Measurements from ENCODE around the gene THNSL1. TPM values are rescaled to one million over a fixed set of nuclear protein-coding genes. Genes with fewer than 3 reads are reported as not detected.
"Not testable (repeated sequence)": the region's sequence is repeated elsewhere in the genome, so short reads cannot be mapped to it uniquely, and the experiment has no call there.

Gene THNSL1, protein sequence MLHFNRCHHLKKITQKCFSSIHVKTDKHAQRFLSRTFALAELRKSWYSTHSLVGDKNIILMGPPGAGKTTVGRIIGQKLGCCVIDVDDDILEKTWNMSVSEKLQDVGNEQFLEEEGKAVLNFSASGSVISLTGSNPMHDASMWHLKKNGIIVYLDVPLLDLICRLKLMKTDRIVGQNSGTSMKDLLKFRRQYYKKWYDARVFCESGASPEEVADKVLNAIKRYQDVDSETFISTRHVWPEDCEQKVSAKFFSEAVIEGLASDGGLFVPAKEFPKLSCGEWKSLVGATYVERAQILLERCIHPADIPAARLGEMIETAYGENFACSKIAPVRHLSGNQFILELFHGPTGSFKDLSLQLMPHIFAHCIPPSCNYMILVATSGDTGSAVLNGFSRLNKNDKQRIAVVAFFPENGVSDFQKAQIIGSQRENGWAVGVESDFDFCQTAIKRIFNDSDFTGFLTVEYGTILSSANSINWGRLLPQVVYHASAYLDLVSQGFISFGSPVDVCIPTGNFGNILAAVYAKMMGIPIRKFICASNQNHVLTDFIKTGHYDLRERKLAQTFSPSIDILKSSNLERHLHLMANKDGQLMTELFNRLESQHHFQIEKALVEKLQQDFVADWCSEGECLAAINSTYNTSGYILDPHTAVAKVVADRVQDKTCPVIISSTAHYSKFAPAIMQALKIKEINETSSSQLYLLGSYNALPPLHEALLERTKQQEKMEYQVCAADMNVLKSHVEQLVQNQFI
- 0.94 TPM for total RNA-seq
- polyA plus RNA-seq = 1 to 10 TPM; 2.9 to 6.3 (median 4.4) TPM

- H3K36me3 Mint-ChIP-seq = no peaks in the 10 kb centered on the region
- Histone ChIP-seq H3K27me3 (ENCODE audit: control insufficient read depth, insufficient read depth, low read length) (no peaks in the 10 kb centered on the region), H3K4me1 (ENCODE audit: control insufficient read depth, insufficient read depth, low read length, poor library complexity, severe bottlenecking) (peaks cover 21% of the 10 kb centered on the region), H3K27ac (ENCODE audit: insufficient read depth, low read length, poor library complexity, severe bottlenecking) (peak within 1 kb of the TSS; percentile 80), H3K36me3 (ENCODE audit: control insufficient read depth, insufficient read depth, low read length) (no peaks in the 10 kb centered on the region), H3K9me3 (ENCODE audit: control insufficient read depth in 2 of 2, low read length in 2 of 2) (no peaks in the 10 kb centered on the region), H3K4me3 (ENCODE audit: low read depth, low read length) (peak within 1 kb of the TSS; percentile 94)
- peaks cover 0 to 2% (median 0%) of the 10 kb centered on the region in 7 donors for H3K9me3 Mint-ChIP-seq
- DNase-seq (peak; percentile 95 to 99 (median 95)), ATAC-seq (ENCODE audit: low read depth in 2 of 2) (peak; percentile 98)
- peaks cover 7 to 24% (median 20%) of the 10 kb centered on the region in 4 donors for H3K4me1 Mint-ChIP-seq
- H3K27ac Mint-ChIP-seq = peak within 1 kb of the TSS; percentile 94 to 98 (median 95)
- H3K27me3 Mint-ChIP-seq = peaks cover 8% of the 10 kb centered on the region
- peak within 1 kb of the TSS; percentile 90 to 95 (median 93) for H3K4me3 Mint-ChIP-seq
Measured at GRCh38 chr10:25016376-25017153, at the start of gene THNSL1. THNSL1 (plus strand) TSS chr10:25016612; CDS start chr10:25023224, 6,612 bp downstream.

DNA sequence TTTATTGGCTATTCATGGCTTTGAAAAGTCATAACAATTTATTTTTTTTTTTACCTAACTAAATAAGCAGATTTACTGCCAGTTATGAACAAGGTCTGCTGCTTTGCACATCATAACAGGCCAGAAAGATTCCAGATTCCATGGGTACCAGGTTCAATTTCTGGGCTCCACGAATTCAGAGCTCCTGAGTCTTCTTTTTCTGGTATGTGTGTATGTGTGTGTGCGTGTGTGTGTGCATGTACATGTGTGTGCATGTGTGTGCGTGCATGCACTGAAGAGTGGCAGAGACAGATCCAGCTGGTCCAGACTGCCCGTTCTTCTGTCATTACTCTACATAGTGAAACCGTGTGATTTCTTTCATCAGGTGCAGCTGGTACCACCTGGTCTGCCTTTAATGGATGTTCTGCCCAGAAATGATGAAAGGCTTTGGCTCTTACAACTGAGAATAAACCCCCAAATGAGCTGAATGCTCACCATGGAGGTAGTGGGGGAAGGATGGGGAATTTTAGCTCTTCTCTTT lies 49.4 kb upstream of the THNSL1 start:
- H3K27me3 ChIP-seq (ENCODE audit: control insufficient read depth, insufficient read depth, low read length) = no peaks in the 10 kb centered on the region
- ATAC-seq (ENCODE audit: low read depth in 2 of 2) (no peak), DNase-seq (no peak)
- no peaks in the 10 kb centered on the region for H3K36me3 Mint-ChIP-seq
- H3K27ac Mint-ChIP-seq = no peak overlapping the region
- no peaks in the 10 kb centered on the region for H3K9me3 ChIP-seq (ENCODE audit: control insufficient read depth in 2 of 2, low read length in 2 of 2)
- peaks cover 0 to 4% (median 2%) of the 10 kb centered on the region in 4 donors for H3K4me1 Mint-ChIP-seq
- H3K27me3 Mint-ChIP-seq = peaks cover 5% of the 10 kb centered on the region
- H3K4me3 Mint-ChIP-seq = no peak overlapping the region
- no peaks in the 10 kb centered on the region for H3K36me3 ChIP-seq (ENCODE audit: control insufficient read depth, insufficient read depth, low read length)
- H3K4me3 ChIP-seq (ENCODE audit: low read depth, low read length) = no peak overlapping the region
- H3K9me3 Mint-ChIP-seq = peaks cover 0 to 3% (median 0%) of the 10 kb centered on the region in 7 donors
- H3K27ac ChIP-seq (ENCODE audit: insufficient read depth, low read length, poor library complexity, severe bottlenecking) = no peak overlapping the region
- peaks cover 2% of the 10 kb centered on the region for H3K4me1 ChIP-seq (ENCODE audit: control insufficient read depth, insufficient read depth, low read length, poor library complexity, severe bottlenecking)

DNA sequence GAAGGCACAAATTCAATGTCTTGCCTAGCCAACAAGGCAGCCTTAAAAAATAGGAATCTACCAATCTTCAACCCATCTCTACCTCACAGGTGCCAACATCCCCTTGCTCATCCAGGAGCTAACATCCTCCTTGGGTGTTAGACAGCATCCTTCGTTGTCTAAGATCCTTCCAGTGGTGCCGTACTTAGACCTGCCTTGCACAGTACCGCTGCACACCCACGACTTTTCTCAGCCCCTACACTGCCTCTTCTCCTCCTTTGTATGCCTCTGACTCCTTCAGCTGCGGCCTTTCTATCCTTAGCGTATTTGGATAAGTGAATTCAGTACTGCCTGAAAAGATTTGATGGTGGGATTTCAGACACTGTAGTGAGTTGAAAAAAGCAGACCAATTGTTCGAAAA lies 48.1 kb upstream of the THNSL1 start:
- peaks cover 2% of the 10 kb centered on the region for H3K4me1 ChIP-seq (ENCODE audit: control insufficient read depth, insufficient read depth, low read length, poor library complexity, severe bottlenecking)
- DNase-seq (no peak), ATAC-seq (ENCODE audit: low read depth in 2 of 2) (no peak)
- H3K9me3 ChIP-seq (ENCODE audit: control insufficient read depth in 2 of 2, low read length in 2 of 2) = no peaks in the 10 kb centered on the region
- H3K9me3 Mint-ChIP-seq = peaks cover 0 to 3% (median 0%) of the 10 kb centered on the region in 7 donors
- H3K4me1 Mint-ChIP-seq = peaks cover 0 to 7% (median 2%) of the 10 kb centered on the region in 4 donors
- no peak overlapping the region for H3K27ac Mint-ChIP-seq
- H3K36me3 ChIP-seq (ENCODE audit: control insufficient read depth, insufficient read depth, low read length) = no peaks in the 10 kb centered on the region
- H3K4me3 Mint-ChIP-seq = no peak overlapping the region
- H3K36me3 Mint-ChIP-seq = no peaks in the 10 kb centered on the region
- peaks cover 5% of the 10 kb centered on the region for H3K27me3 Mint-ChIP-seq
- H3K4me3 ChIP-seq (ENCODE audit: low read depth, low read length) = no peak overlapping the region
- H3K27me3 ChIP-seq (ENCODE audit: control insufficient read depth, insufficient read depth, low read length) = no peaks in the 10 kb centered on the region
- no peak overlapping the region for H3K27ac ChIP-seq (ENCODE audit: insufficient read depth, low read length, poor library complexity, severe bottlenecking)

- H3K4me3 Mint-ChIP-seq; H3K27ac ChIP-seq (ENCODE audit: insufficient read depth, low read length, poor library complexity, severe bottlenecking); H3K4me1 ChIP-seq (ENCODE audit: control insufficient read depth, insufficient read depth, low read length, poor library complexity, severe bottlenecking); ATAC-seq (ENCODE audit: low read depth in 2 of 2); H3K4me3 ChIP-seq (ENCODE audit: low read depth, low read length); H3K36me3 Mint-ChIP-seq; H3K9me3 ChIP-seq (ENCODE audit: control insufficient read depth in 2 of 2, low read length in 2 of 2); H3K27me3 Mint-ChIP-seq; H3K9me3 Mint-ChIP-seq; H3K36me3 ChIP-seq (ENCODE audit: control insufficient read depth, insufficient read depth, low read length); H3K4me1 Mint-ChIP-seq; H3K27me3 ChIP-seq (ENCODE audit: control insufficient read depth, insufficient read depth, low read length); H3K27ac Mint-ChIP-seq; DNase-seq: not testable (repeated sequence)
Measured at GRCh38 chr10:24968951-24969350, 47.5 kb upstream of the THNSL1 start.

DNA sequence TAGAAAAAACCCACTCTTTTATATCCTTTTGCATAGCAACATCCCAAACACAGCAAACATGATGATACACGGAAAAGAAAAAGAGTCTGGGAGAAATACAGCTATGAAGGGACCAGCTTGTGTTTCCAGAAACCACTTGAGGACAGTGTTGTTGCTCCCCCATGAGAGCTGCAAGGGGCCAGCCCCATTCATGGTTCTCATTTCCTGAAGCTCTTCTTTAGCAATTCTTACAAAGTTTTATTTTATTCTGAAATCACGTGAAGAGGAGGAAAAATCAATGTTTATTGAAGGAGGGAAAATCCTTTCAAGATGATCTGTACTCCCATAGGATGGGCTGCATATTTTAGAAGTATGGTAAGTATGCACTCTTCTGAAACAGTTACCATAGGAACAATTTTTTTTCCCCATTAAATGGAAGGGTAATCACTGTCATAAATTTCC lies 46.6 kb upstream of the THNSL1 start:
- Histone ChIP-seq H3K27me3 (ENCODE audit: control insufficient read depth, insufficient read depth, low read length) (no peaks in the 10 kb centered on the region), H3K9me3 (ENCODE audit: control insufficient read depth in 2 of 2, low read length in 2 of 2) (no peaks in the 10 kb centered on the region), H3K4me1 (ENCODE audit: control insufficient read depth, insufficient read depth, low read length, poor library complexity, severe bottlenecking) (peaks cover 2% of the 10 kb centered on the region), H3K27ac (ENCODE audit: insufficient read depth, low read length, poor library complexity, severe bottlenecking) (no peak overlapping the region), H3K36me3 (ENCODE audit: control insufficient read depth, insufficient read depth, low read length) (no peaks in the 10 kb centered on the region), H3K4me3 (ENCODE audit: low read depth, low read length) (no peak overlapping the region)
- Mint-ChIP-seq H3K27me3 (peaks cover 5% of the 10 kb centered on the region), H3K9me3 (peaks cover 0 to 3% (median 0%) of the 10 kb centered on the region in 7 donors), H3K4me3 (no peak overlapping the region), H3K36me3 (no peaks in the 10 kb centered on the region), H3K4me1 (peaks cover 0 to 7% (median 2%) of the 10 kb centered on the region in 4 donors), H3K27ac (no peak overlapping the region)
- ATAC-seq (ENCODE audit: low read depth in 2 of 2) = no peak
- DNase-seq = no peak

DNA sequence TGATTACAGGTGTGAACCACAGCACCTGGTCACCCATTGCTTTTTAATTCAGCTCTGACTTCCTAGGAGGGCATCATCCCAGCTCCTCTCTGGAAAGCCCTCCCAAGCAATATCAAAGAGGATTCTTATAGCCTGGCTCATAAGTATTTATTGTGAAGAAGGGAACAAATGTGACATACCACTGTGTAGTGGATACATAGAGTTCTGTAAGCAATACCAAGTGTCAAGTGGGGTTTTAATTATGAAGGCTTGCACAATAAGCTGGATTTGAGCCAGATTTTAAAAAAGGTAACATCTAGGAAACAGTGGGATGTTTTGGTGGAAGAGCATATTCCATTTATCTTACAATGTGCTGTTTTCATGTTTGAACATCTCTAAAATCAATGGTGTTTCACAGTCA lies 45.0 kb upstream of the THNSL1 start:
- Histone ChIP-seq H3K27ac (ENCODE audit: insufficient read depth, low read length, poor library complexity, severe bottlenecking) (no peak overlapping the region), H3K9me3 (ENCODE audit: control insufficient read depth in 2 of 2, low read length in 2 of 2) (no peaks in the 10 kb centered on the region), H3K4me3 (ENCODE audit: low read depth, low read length) (no peak overlapping the region), H3K36me3 (ENCODE audit: control insufficient read depth, insufficient read depth, low read length) (no peaks in the 10 kb centered on the region), H3K27me3 (ENCODE audit: control insufficient read depth, insufficient read depth, low read length) (no peaks in the 10 kb centered on the region), H3K4me1 (ENCODE audit: control insufficient read depth, insufficient read depth, low read length, poor library complexity, severe bottlenecking) (peaks cover 2% of the 10 kb centered on the region)
- Mint-ChIP-seq H3K27me3 (no peaks in the 10 kb centered on the region), H3K9me3 (peaks cover 0 to 3% (median 0%) of the 10 kb centered on the region in 7 donors), H3K27ac (no peak overlapping the region), H3K4me3 (no peak overlapping the region), H3K36me3 (no peaks in the 10 kb centered on the region), H3K4me1 (peaks cover 0 to 7% (median 2%) of the 10 kb centered on the region in 4 donors)
- DNase-seq = no peak
- no peak for ATAC-seq (ENCODE audit: low read depth in 2 of 2)

- Histone ChIP-seq H3K4me1 (ENCODE audit: control insufficient read depth, insufficient read depth, low read length, poor library complexity, severe bottlenecking) (peaks cover 2% of the 10 kb centered on the region), H3K27ac (ENCODE audit: insufficient read depth, low read length, poor library complexity, severe bottlenecking) (no peak overlapping the region), H3K36me3 (ENCODE audit: control insufficient read depth, insufficient read depth, low read length) (no peaks in the 10 kb centered on the region), H3K9me3 (ENCODE audit: control insufficient read depth in 2 of 2, low read length in 2 of 2) (no peaks in the 10 kb centered on the region), H3K27me3 (ENCODE audit: control insufficient read depth, insufficient read depth, low read length) (no peaks in the 10 kb centered on the region), H3K4me3 (ENCODE audit: low read depth, low read length) (no peak overlapping the region)
- no peak overlapping the region for H3K27ac Mint-ChIP-seq
- no peak overlapping the region for H3K4me3 Mint-ChIP-seq
- DNase-seq = no peak
- no peaks in the 10 kb centered on the region for H3K36me3 Mint-ChIP-seq
- H3K9me3 Mint-ChIP-seq = no peaks in the 10 kb centered on the region
- no peaks in the 10 kb centered on the region for H3K27me3 Mint-ChIP-seq
- H3K4me1 Mint-ChIP-seq = peaks cover 0 to 7% (median 2%) of the 10 kb centered on the region in 4 donors
- no peak for ATAC-seq (ENCODE audit: low read depth in 2 of 2)
Measured at GRCh38 chr10:24973163-24973562, 43.2 kb upstream of the THNSL1 start.
